A549 (cell line): Measurements from ENCODE around the gene STAB2. TPM values are rescaled to one million over a fixed set of nuclear protein-coding genes. Genes with fewer than 3 reads are reported as not detected.

Source experiments
- ATAC-seq, 2 experiments: fragments of 200-7000 bp in 1 of 2; fragments of >200 bp in 1 of 2; cut with Nextera tagmentation in 1 of 2; cut with Tn5 transposase in 1 of 2; 3 replicates each; pipeline versions ENCODE4 v1.8.0 to v1.9.1; 2018 to 2020; ENCODE audit warnings: mild to moderate bottlenecking in 1 of 2, moderate library complexity in 1 of 2
- CTCF ChIA-PET: fragments of 300-600 bp; sonication (Branson Sonifier 250); formaldehyde crosslinking; extraction: SDS; loops from one replicate; lab custom pipeline; 2021; ENCODE audit warnings: antibody characterized with exemption, inconsistent platforms; lab: Yijun Ruan, JAX
- POLR2A ChIA-PET: fragments of 350-600 bp; formaldehyde crosslinking; extraction: SDS; loops from one replicate; lab custom pipeline; 2021; ENCODE audit warnings: antibody characterized with exemption, inconsistent platforms; lab: Yijun Ruan, JAX
- DNase-seq, 2 experiments: peaks; one replicate each; pipeline versions ENCODE4 v3.0.0 to v3.0.0-alpha.2; 2011 to 2016; ENCODE audit warnings: low read depth in 1 of 2, low spot score in 1 of 2
- FAIRE-seq: peaks from 2 replicates; lab custom pipeline; 2011; peaks lifted over from hg19 to GRCh38; lab: Jason Lieb, UNC
- H3K27ac ChIP-seq, 2 experiments: fragments of >200 bp; sonication (Bioruptor Twin); formaldehyde crosslinking; 3 replicates each; pipeline ENCODE4 v1.5.1; 2016 to 2017
- H3K4me1 ChIP-seq: fragments of >200 bp; sonication (Bioruptor Twin); formaldehyde crosslinking; 3 replicates; pipeline ENCODE4 v1.6.1; 2016
- H3K4me2 ChIP-seq: fragments of >200 bp; sonication (Bioruptor Twin); formaldehyde crosslinking; 3 replicates; pipeline ENCODE4 v1.6.1; 2016
- H3K4me3 ChIP-seq: fragments of >200 bp; sonication (Bioruptor Twin); formaldehyde crosslinking; 3 replicates; pipeline ENCODE4 v1.5.1; 2016
- H3K9me3 ChIP-seq: fragments of >200 bp; sonication (Bioruptor Twin); formaldehyde crosslinking; 3 replicates; pipeline ENCODE4 v1.6.1; 2016
- ATOH8 ChIP-seq: fragments of 250-450 bp; sonication (Bioruptor Pico); IDR thresholded peaks from 2 replicates; pipeline ENCODE4 v1.5.0; 2020; ENCODE audit warnings: low read depth, mild to moderate bottlenecking, moderate library complexity
- BHLHE40 ChIP-seq: IDR thresholded peaks from 2 replicates; pipeline ENCODE4 v1.6.1; 2012; ENCODE audit warnings: low read depth, low read length, inconsistent platforms
- CBX8 ChIP-seq: fragments of 200-600 bp; sonication (generic); IDR thresholded peaks from 2 replicates; pipeline ENCODE4 v1.6.1; 2016
- CEBPB ChIP-seq, 2 experiments: fragments of >200 bp in 1 of 2; sonication (Bioruptor Twin) in 1 of 2; formaldehyde crosslinking in 1 of 2; IDR thresholded peaks; 2 replicates each; pipeline ENCODE4 v1.6.1; 2012 to 2016
- CHD4 ChIP-seq: fragments of 200-600 bp; sonication (generic); IDR thresholded peaks from 2 replicates; pipeline ENCODE4 v1.6.1; 2016; ENCODE audit warnings: antibody characterized with exemption, mild to moderate bottlenecking, borderline replicate concordance
- E2F6 ChIP-seq: IDR thresholded peaks from 2 replicates; pipeline ENCODE4 v1.6.1; 2012; ENCODE audit warnings: low read depth, borderline replicate concordance
- EHF ChIP-seq: fragments of 250-450 bp; sonication (Bioruptor Pico); IDR thresholded peaks from 2 replicates; pipeline ENCODE4 v1.5.0; 2020; ENCODE audit warnings: mild to moderate bottlenecking
- EHMT2 ChIP-seq: fragments of 200-600 bp; sonication (generic); IDR thresholded peaks from 2 replicates; pipeline ENCODE4 v1.6.1; 2016; ENCODE audit warnings: antibody characterized with exemption, low read depth, mild to moderate bottlenecking, moderate library complexity
- ELK1 ChIP-seq: fragments of 150-350 bp; IDR thresholded peaks from 2 replicates; pipeline ENCODE4 v1.6.1; 2014; ENCODE audit warnings: low read depth, mild to moderate bottlenecking, low read length
- EP300 ChIP-seq, 2 experiments: fragments of >200 bp; sonication (Bioruptor Twin); formaldehyde crosslinking; IDR thresholded peaks; 2 replicates in 1 of 2; 3 replicates in 1 of 2; pipeline ENCODE4 v1.6.1; 2016 to 2017
- ESRRA ChIP-seq: fragments of 150-350 bp; IDR thresholded peaks from 2 replicates; pipeline ENCODE4 v1.6.1; 2014; ENCODE audit warnings: mild to moderate bottlenecking, low read length, borderline replicate concordance
- HDAC2 ChIP-seq: fragments of 200-600 bp; sonication (generic); IDR thresholded peaks from 2 replicates; pipeline ENCODE4 v1.6.1; 2016
- HMGXB4 ChIP-seq: fragments of 250-450 bp; sonication (Bioruptor Pico); IDR thresholded peaks from 2 replicates; pipeline ENCODE4 v1.5.0; 2021; ENCODE audit warnings: mild to moderate bottlenecking, moderate library complexity, borderline replicate concordance
- HOXA7 ChIP-seq: fragments of 250-450 bp; sonication (Bioruptor Pico); IDR thresholded peaks from 2 replicates; pipeline ENCODE4 v1.5.0; 2020; ENCODE audit warnings: mild to moderate bottlenecking, moderate library complexity
- JUN ChIP-seq, 2 experiments: fragments of >200 bp; sonication (Bioruptor Twin); formaldehyde crosslinking; IDR thresholded peaks; 2 replicates in 1 of 2; 3 replicates in 1 of 2; pipeline ENCODE4 v1.6.1; 2016 to 2017
- JUNB ChIP-seq: fragments of >200 bp; sonication (Bioruptor Twin); formaldehyde crosslinking; IDR thresholded peaks from 2 replicates; pipeline ENCODE4 v1.6.1; 2016
- KDM5A ChIP-seq: fragments of 200-600 bp; sonication (generic); IDR thresholded peaks from 2 replicates; pipeline ENCODE4 v1.6.1; 2016; ENCODE audit warnings: antibody characterized with exemption, mild to moderate bottlenecking
- MAFK ChIP-seq: fragments of 450-650 bp; IDR thresholded peaks from 2 replicates; pipeline ENCODE4 v1.6.1; 2014; ENCODE audit not compliant: partially characterized antibody
- MAX ChIP-seq: IDR thresholded peaks from 2 replicates; pipeline ENCODE4 v1.6.1; 2012
- NR3C1 ChIP-seq: fragments of >200 bp; sonication (Bioruptor Twin); formaldehyde crosslinking; IDR thresholded peaks from 3 replicates; pipeline ENCODE4 v1.6.1; 2017
- PHF8 ChIP-seq: fragments of 200-600 bp; sonication (generic); IDR thresholded peaks from 2 replicates; pipeline ENCODE4 v1.6.1; 2016; ENCODE audit warnings: low read depth, mild to moderate bottlenecking, antibody characterized with exemption, moderate library complexity, borderline replicate concordance
- RAD21 ChIP-seq, 2 experiments: fragments of >200 bp in 1 of 2; sonication (Bioruptor Twin) in 1 of 2; formaldehyde crosslinking in 1 of 2; IDR thresholded peaks in 1 of 2; conservative IDR thresholded peaks in 1 of 2; 2 replicates in 1 of 2; 3 replicates in 1 of 2; pipeline ENCODE4 v1.6.1; 2012 to 2018; ENCODE audit warnings: inconsistent platforms in 1 of 2
- RARB ChIP-seq: fragments of 250-450 bp; sonication (Bioruptor Pico); IDR thresholded peaks from 2 replicates; pipeline ENCODE4 v1.8.0; 2021; ENCODE audit warnings: mild to moderate bottlenecking, moderate library complexity
- RFX5 ChIP-seq: fragments of 450-650 bp; IDR thresholded peaks from 2 replicates; pipeline ENCODE4 v1.7.1; 2014; ENCODE audit warnings: antibody characterized with exemption, mild to moderate bottlenecking, moderate library complexity
- RNF2 ChIP-seq: fragments of 200-600 bp; sonication (generic); IDR thresholded peaks from 2 replicates; pipeline ENCODE4 v1.6.1; 2016; ENCODE audit warnings: low read depth, mild to moderate bottlenecking, antibody characterized with exemption, moderate library complexity, borderline replicate concordance
- WGBS: methylation state at CpG from one replicate; pipeline ENCODE4 v1.1.6; 2017; ENCODE audit errors: missing lambda C conversion rate; 5-methylcytosine and 5-hydroxymethylcytosine counted together
- polyA plus RNA-seq, 4 experiments: library from polyadenylated mRNA; depleted of rRNA in 3 of 4; stranded (reverse); fragments of >200 nt; fragmentation: RNase III in 1 of 4; extraction: RNeasy Plus Mini Kit Qiagen cat#74134 plus additional on column Dnase treatment in 1 of 4; gene quantifications; 2 replicates in 3 of 4; 3 replicates in 1 of 4; pipeline ENCODE4 v1.2.3, GENCODE V29; 2011 to 2017
- TF ChIP-seq, protein P1 (sequence below): IDR thresholded peaks from 2 replicates; pipeline ENCODE4 v1.6.1; 2012
- TF ChIP-seq, protein P2 (sequence below): fragments of >200 bp; sonication (Bioruptor Twin); formaldehyde crosslinking; IDR thresholded peaks from 3 replicates; pipeline ENCODE4 v1.6.1; 2016

The STAB2 gene
- polyA plus RNA-seq, 2 of the 4 experiments (the other 2 are of a cell fraction): not detected

DNA sequence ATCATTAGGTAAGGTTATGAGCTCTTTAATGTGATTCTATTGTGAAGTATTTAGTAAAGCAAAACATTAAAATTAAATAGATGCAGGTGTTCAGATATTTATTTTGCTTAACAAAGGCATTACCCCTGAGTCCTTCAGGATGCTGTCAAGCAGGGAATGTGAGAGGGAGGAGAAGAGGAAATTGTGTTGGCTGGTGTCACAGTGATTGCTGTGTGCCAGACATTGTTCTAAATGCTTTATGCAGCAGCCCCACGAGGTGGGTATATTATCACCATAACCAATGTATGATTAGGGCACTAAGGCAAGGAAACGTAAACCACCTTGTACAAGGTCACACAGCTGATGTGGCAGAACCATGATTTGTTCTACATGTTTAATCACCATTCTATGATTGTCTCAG lies 80.1 kb downstream of the STAB2 start:
- no peak for ATAC-seq
- 36% methylated on average over 2 of the region's 2 CpGs for WGBS

GRCh38 chr12:103668520-103668919 lies 81.4 kb downstream of the STAB2 start:
- FAIRE-seq (no peak), DNase-seq (no peak), ATAC-seq (no peak)
- WGBS: 73% methylated on average over 8 of the region's 8 CpGs
- Histone ChIP-seq H3K9me3 (peaks cover under 1% of the 10 kb centered on the region; the same call in 1 of the 3 replicates), H3K4me1 (peaks cover 17% of the 10 kb centered on the region), H3K27ac (no peak overlapping the region), H3K4me2 (no peak overlapping the region), H3K4me3 (no peak overlapping the region)
- TF ChIP-seq CEBPB (IDR thresholded peaks at IDR 0.05): no peak
- TF ChIP-seq E2F6: no peak
- TF ChIP-seq JUN (IDR thresholded peaks at IDR 0.05): no peak
- TF ChIP-seq, protein P1, sequence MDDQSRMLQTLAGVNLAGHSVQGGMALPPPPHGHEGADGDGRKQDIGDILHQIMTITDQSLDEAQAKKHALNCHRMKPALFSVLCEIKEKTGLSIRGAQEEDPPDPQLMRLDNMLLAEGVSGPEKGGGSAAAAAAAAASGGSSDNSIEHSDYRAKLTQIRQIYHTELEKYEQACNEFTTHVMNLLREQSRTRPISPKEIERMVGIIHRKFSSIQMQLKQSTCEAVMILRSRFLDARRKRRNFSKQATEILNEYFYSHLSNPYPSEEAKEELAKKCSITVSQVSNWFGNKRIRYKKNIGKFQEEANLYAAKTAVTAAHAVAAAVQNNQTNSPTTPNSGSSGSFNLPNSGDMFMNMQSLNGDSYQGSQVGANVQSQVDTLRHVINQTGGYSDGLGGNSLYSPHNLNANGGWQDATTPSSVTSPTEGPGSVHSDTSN: no peak
- TF ChIP-seq ATOH8 (CRISPR knock-in tag): no peak
- no peak for TF ChIP-seq RAD21 (conservative IDR thresholded peaks at IDR 0.05 in 1 of 2, IDR thresholded peaks at IDR 0.05 in 1 of 2)
- TF ChIP-seq PHF8: no peak
- no peak for TF ChIP-seq EHF (CRISPR knock-in tag)
- TF ChIP-seq RNF2: no peak
- TF ChIP-seq EP300 (IDR thresholded peaks at IDR 0.05): no peak
- TF ChIP-seq HMGXB4 (CRISPR knock-in tag): no peak
- TF ChIP-seq KDM5A: no peak
- no peak for TF ChIP-seq EHMT2
- TF ChIP-seq ESRRA: no peak
- TF ChIP-seq CHD4: no peak
- no peak for TF ChIP-seq HOXA7
- TF ChIP-seq NR3C1: no peak
- CTCF ChIA-PET: no interaction called here
- POLR2A ChIA-PET: no interaction called here

More for the DNA sequence above, 80.1 kb downstream of the STAB2 start:
- no peak overlapping the region for H3K4me3 ChIP-seq
- DNase-seq (no peak), FAIRE-seq (peak; percentile 70)
- CTCF ChIA-PET: no interaction called here
- H3K4me1 ChIP-seq: peaks cover 4% of the 10 kb centered on the region
- no peak for TF ChIP-seq RARB (CRISPR knock-in tag)
- TF ChIP-seq JUNB: no peak
- TF ChIP-seq MAFK: no peak
- TF ChIP-seq, protein P2, sequence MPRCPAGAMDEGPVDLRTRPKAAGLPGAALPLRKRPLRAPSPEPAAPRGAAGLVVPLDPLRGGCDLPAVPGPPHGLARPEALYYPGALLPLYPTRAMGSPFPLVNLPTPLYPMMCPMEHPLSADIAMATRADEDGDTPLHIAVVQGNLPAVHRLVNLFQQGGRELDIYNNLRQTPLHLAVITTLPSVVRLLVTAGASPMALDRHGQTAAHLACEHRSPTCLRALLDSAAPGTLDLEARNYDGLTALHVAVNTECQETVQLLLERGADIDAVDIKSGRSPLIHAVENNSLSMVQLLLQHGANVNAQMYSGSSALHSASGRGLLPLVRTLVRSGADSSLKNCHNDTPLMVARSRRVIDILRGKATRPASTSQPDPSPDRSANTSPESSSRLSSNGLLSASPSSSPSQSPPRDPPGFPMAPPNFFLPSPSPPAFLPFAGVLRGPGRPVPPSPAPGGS: no peak
- TF ChIP-seq ELK1: no peak
- no peak for TF ChIP-seq NR3C1
- TF ChIP-seq EP300 (IDR thresholded peaks at IDR 0.05): no peak
- no peak for TF ChIP-seq BHLHE40
- TF ChIP-seq CHD4: no peak
- no peak for TF ChIP-seq CBX8
- no peak for TF ChIP-seq HDAC2
- TF ChIP-seq RFX5: no peak
- no peak for TF ChIP-seq KDM5A
- TF ChIP-seq MAX: no peak
- POLR2A ChIA-PET: no interaction called here
- H3K9me3 ChIP-seq: peaks cover 2% of the 10 kb centered on the region; the same call in 1 of the 3 replicates
- no peak overlapping the region for H3K4me2 ChIP-seq
- no peak overlapping the region for H3K27ac ChIP-seq
